ENCODE measurements around the gene CXCR5. TPM values are rescaled to one million over a fixed set of nuclear protein-coding genes. Genes with fewer than 3 reads are reported as not detected.

The CXCR5 gene
- total RNA-seq, 3 donors from 2014 or later: 0.12 to 0.23 TPM; not detected in 1

DNA sequence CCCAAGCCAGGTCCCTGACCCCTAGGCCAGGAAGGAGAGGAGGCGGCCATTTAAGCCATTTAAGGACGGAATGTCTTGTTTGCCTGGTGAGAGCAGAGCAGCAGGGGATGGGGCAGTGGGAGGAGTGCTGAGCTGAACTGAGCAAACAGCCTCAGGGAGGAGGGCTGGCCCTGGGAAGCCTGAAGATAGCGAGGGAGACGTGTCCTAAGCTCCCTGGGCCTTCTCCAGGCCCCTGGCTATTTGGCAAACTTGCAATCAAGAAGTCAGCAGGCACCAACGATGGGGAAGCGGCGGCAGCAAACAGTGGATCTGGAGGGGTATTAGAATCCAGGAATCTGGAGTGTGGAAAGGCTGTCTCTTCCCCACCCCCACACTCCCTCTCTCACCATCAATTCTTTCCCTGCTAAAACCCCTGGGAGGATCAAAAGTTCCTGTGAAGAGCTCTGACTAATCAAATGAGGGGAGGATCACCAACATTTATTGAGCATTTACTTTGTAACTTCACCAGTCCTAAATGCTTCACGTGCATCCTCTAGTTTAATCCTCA lies 33.2 kb downstream of the CXCR5 start:
- Histone ChIP-seq H3K9me3 (no peaks in the 10 kb centered on the region), H3K4me1 (ENCODE audit: low read depth) (peaks cover 98% of the 10 kb centered on the region), H3K36me3 (ENCODE audit: low read depth) (no peaks in the 10 kb centered on the region), H3K4me3 (no peak overlapping the region)
- ATAC-seq: no peak
- peak; percentile 35 to 67 (median 49) for DNase-seq
- TF ChIP-seq, protein P1, sequence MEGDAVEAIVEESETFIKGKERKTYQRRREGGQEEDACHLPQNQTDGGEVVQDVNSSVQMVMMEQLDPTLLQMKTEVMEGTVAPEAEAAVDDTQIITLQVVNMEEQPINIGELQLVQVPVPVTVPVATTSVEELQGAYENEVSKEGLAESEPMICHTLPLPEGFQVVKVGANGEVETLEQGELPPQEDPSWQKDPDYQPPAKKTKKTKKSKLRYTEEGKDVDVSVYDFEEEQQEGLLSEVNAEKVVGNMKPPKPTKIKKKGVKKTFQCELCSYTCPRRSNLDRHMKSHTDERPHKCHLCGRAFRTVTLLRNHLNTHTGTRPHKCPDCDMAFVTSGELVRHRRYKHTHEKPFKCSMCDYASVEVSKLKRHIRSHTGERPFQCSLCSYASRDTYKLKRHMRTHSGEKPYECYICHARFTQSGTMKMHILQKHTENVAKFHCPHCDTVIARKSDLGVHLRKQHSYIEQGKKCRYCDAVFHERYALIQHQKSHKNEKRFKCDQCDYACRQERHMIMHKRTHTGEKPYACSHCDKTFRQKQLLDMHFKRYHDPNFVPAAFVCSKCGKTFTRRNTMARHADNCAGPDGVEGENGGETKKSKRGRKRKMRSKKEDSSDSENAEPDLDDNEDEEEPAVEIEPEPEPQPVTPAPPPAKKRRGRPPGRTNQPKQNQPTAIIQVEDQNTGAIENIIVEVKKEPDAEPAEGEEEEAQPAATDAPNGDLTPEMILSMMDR (IDR thresholded peaks at IDR 0.05): no peak
- intact Hi-C loops (cut with DNase I, micrococcal nuclease): no loop called here

DNA sequence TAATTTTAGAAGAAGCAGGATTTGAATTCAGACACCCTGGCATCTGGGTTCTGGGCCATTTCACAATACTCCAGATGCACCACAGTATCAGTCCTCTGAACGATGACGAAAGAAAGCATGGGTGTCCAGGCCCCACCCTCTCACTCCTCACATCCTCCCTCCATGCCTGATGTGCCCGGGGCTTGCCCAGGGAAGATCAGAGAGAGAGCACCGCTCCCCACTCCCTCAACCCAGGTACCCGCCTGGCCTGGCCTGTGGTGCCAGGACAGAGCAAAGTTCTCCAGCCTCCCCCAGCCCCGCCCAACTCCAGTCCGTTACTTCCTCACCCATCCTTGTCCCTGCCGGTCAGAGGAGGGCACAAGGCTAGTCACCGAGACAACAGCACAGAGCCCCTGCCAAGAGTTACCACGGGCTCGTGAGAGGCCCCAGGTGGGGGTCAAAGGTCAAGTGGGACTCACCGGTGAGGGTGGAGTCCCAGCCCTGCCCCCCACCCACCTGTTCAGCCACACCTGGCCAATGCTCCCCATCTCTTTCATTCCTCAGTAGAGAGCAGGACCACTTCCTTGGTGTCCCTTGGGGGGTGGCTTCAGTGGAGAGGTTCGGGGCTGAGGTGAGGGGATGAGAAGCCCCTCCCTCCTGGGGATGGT lies 33.9 kb downstream of the CXCR5 start:
- Histone ChIP-seq H3K4me1 (ENCODE audit: low read depth) (peaks cover 98% of the 10 kb centered on the region), H3K4me3 (no peak overlapping the region), H3K9me3 (no peaks in the 10 kb centered on the region), H3K36me3 (ENCODE audit: low read depth) (no peaks in the 10 kb centered on the region)
- TF ChIP-seq, protein P1 (IDR thresholded peaks at IDR 0.05): no peak
- ATAC-seq: peak; percentile 36
- DNase-seq: peak; percentile 65 to 87 (median 84)
- intact Hi-C loops (cut with DNase I, micrococcal nuclease): no loop called here

DNA sequence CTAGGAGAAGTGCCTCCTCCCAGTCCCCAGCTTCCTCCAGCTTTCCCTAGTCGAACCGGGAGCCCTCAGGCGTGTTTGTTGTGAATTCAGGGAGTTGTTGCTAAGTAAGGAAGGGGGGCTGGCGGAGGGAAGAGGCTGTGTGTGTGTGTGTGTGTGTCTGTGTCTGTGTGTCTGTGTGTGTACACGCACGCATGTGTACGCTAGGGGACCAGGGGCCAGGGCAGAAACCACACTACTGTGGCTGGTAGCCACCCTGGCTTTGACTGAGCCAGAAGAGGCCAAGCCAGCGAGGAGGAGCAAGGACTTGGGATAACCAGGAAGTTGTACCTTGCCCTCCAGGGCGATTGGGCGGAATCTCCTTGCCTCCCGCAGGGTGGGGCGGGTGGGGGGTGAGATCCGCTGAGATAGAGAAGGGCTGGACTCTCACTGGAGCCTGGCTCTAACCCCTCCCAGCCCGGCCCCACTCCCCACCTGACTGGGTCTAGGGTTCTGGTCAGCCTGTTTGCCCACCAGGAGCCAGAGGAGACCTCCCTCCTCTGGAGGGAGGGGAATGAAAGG lies 34.5 kb downstream of the CXCR5 start:
- DNase-seq: peak; percentile 90 to 95 (median 94)
- peak; percentile 65 for ATAC-seq
- Histone ChIP-seq H3K4me3 (no peak overlapping the region), H3K9me3 (no peaks in the 10 kb centered on the region), H3K4me1 (ENCODE audit: low read depth) (peaks cover 98% of the 10 kb centered on the region), H3K36me3 (ENCODE audit: low read depth) (no peaks in the 10 kb centered on the region)
- TF ChIP-seq, protein P1 (IDR thresholded peaks at IDR 0.05): no peak
- intact Hi-C loops (cut with DNase I, micrococcal nuclease): no loop called here

DNA sequence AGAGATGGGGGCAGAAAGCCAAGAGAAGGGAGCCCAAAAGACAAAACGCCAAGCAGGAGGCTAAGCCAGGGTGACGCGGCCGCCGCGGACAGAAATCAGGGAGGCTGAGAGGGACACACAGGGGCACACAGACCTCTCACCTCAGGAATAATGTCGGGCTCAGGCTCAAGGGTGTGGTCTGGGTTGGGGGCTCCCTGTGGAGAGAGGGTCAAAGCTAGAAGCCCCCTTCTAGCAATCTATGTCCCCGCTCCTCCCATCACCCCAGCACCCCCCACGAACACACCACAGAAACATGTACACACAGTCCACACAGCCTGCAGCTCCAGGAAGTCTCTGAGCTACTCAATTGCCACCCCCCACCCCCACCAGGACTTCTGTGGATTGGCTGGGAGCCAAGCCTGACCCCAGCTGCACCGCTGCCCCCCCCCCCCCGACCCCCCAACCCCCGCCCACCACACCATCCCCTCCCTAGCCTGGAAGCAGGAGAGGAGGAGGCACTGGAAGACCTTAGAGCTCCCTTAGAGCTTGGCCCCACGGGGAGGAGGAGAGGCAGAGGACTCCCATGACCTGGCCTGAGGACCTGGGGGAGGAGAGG lies 35.1 kb downstream of the CXCR5 start:
- intact Hi-C loops (cut with DNase I, micrococcal nuclease): no loop called here
- TF ChIP-seq, protein P1 (IDR thresholded peaks at IDR 0.05): no peak
- DNase-seq (peak in 1 of 3 donors; percentile 42), ATAC-seq (no peak)
- H3K9me3 ChIP-seq: no peaks in the 10 kb centered on the region
- no peak overlapping the region for H3K4me3 ChIP-seq
- no peaks in the 10 kb centered on the region for H3K36me3 ChIP-seq (ENCODE audit: low read depth)
- peaks cover 97% of the 10 kb centered on the region for H3K4me1 ChIP-seq (ENCODE audit: low read depth)

GRCh38 chr11:118921121-118921928 lies 37.6 kb downstream of the CXCR5 start:
- Histone ChIP-seq H3K9me3 (no peaks in the 10 kb centered on the region), H3K4me3 (no peak overlapping the region), H3K36me3 (ENCODE audit: low read depth) (no peaks in the 10 kb centered on the region), H3K4me1 (ENCODE audit: low read depth) (peaks cover 76% of the 10 kb centered on the region)
- DNase-seq: peak; percentile 59 to 74 (median 63)
- no peak for ATAC-seq
- TF ChIP-seq, protein P1 (IDR thresholded peaks at IDR 0.05): no peak
- intact Hi-C loops (cut with DNase I, micrococcal nuclease): no loop called here
